GM19240 (cell line): ENCODE data around the gene CPLX4.

Experiments
- DNase-seq: peaks from one replicate; pipeline ENCODE4 v3.0.0; 2011; ENCODE audit warnings: low spot score; ENCODE audit not compliant: insufficient read length

The CPLX4 gene

GRCh38 chr18:59308248-59308937 is 10.1 kb downstream of the CPLX4 start:
- peak; percentile 54 for DNase-seq

GRCh38 chr18:59306640-59307039 is 11.8 kb downstream of the CPLX4 start:
- DNase-seq: no peak

- DNase-seq: no peak
These were observed 13.2 kb downstream of the CPLX4 start for GRCh38 chr18:59305295-59305694.

GRCh38 chr18:59303656-59304195 is 14.7 kb downstream of the CPLX4 start:
- no peak for DNase-seq

- DNase-seq: no peak
These were observed 15.4 kb downstream of the CPLX4 start for GRCh38 chr18:59303006-59303405.

- DNase-seq: no peak
These were observed 16.5 kb downstream of the CPLX4 start for GRCh38 chr18:59301929-59302328.

- no peak for DNase-seq
These were observed 17.7 kb downstream of the CPLX4 start for GRCh38 chr18:59300676-59301285.

GRCh38 chr18:59298871-59299270 is 19.6 kb downstream of the CPLX4 start:
- DNase-seq: no peak

- DNase-seq: no peak
These were observed 25.1 kb downstream of the CPLX4 start for GRCh38 chr18:59293317-59293716.

- DNase-seq: no peak
These were observed 32.1 kb downstream of the CPLX4 start for GRCh38 chr18:59286341-59286740.

- DNase-seq: no peak
These were observed 36.1 kb downstream of the CPLX4 start for GRCh38 chr18:59282341-59282740.

- no peak for DNase-seq
These were observed 38.7 kb downstream of the CPLX4 start for GRCh38 chr18:59279722-59280121.

GRCh38 chr18:59279193-59279592 is 39.3 kb downstream of the CPLX4 start:
- DNase-seq: no peak

- no peak for DNase-seq
These were observed 39.7 kb downstream of the CPLX4 start for GRCh38 chr18:59278793-59279192.

GRCh38 chr18:59276047-59276446 is 42.4 kb downstream of the CPLX4 start:
- DNase-seq: no peak

- no peak for DNase-seq
These were observed 43.0 kb downstream of the CPLX4 start for GRCh38 chr18:59275406-59275949.

GRCh38 chr18:59274533-59274928 is 43.9 kb downstream of the CPLX4 start:
- DNase-seq: no peak

- no peak for DNase-seq
These were observed 44.5 kb downstream of the CPLX4 start for GRCh38 chr18:59273759-59274532.

- no peak for DNase-seq
These were observed 45.3 kb downstream of the CPLX4 start, which contains the start of gene RAX for GRCh38 chr18:59272891-59273758. Gene RAX (minus strand): TSS chr18:59273454. CDS start chr18:59273206, 248 bp downstream.

- no peak for DNase-seq
These were observed 46.1 kb downstream of the CPLX4 start for GRCh38 chr18:59272221-59272888.
